Measurements from ENCODE around the gene DYNLT3. TPM values are rescaled to one million over a fixed set of nuclear protein-coding genes. Genes with fewer than 3 reads are reported as not detected.

The DYNLT3 gene, protein sequence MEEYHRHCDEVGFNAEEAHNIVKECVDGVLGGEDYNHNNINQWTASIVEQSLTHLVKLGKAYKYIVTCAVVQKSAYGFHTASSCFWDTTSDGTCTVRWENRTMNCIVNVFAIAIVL
- total RNA-seq: 12.4 TPM in 2 replicates

DNA sequence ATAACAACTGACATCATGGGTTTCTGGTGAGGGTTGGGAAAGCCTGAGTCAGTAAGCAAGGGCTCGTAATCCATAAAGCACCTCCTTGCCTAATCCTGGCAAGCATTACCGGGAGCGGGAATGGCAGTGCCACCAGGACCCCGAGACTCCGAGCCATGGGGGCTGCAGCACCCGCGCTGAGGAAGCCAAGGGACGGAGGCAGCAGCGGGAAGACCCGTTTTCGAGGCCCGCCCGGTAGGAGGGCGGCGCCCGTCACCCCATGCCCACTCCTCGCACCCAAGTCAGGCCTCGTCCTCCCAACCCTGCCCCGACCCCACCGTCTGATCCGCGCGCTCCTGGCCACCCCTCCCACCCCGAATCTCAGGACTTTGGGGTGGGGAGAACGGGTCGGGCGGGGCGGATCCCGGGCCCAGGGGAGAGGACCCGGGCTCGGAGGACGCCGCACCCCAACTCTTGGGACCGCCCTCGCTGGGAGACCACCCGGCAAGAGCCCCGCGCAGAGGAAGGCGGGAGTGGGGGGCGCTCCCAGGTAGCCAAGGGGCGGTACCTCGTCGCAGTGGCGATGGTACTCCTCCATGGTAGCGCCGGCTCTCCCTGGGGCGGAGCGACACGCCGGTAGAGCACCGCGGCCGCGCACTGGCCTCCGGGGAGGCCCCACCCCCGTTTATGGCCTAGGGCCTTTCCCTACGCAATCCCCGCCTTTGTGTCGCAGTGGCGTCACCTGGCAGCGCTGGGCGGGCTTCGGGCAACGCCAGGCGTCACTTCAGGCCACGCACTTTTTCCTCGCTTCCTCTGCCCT is at the start of gene DYNLT3:
TSS of gene DYNLT3 (minus strand) at position 638 of the 799 bp plus-strand sequence. CDS start at position 577, 61 bp downstream.
- intact Hi-C loops (cut with micrococcal nuclease): loop anchor here (2.0 to 5.0 kb wide), 3 partner anchors 100 to 480 kb away; partner anchors contain the start of gene RPGR

DNA sequence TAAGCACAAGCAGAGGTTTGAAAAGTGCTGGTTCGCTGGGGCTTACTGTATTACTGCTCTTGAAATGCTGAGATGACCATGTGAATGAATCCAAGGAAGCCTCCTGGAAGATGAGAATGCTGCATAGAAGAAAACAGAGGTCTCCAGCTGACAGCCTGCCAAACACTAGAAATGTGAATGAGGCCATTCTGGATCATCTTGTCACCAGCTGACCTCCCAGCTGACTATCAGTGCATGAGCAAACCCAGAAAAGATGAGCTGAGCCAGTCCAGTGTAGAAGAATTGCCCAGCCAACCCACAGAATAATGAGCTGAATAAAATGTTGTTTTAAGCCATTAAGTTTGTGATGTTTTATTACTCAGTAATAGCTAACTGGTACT is 49.1 kb upstream of the DYNLT3 start:
- intact Hi-C loops (cut with micrococcal nuclease): no loop called here

DNA sequence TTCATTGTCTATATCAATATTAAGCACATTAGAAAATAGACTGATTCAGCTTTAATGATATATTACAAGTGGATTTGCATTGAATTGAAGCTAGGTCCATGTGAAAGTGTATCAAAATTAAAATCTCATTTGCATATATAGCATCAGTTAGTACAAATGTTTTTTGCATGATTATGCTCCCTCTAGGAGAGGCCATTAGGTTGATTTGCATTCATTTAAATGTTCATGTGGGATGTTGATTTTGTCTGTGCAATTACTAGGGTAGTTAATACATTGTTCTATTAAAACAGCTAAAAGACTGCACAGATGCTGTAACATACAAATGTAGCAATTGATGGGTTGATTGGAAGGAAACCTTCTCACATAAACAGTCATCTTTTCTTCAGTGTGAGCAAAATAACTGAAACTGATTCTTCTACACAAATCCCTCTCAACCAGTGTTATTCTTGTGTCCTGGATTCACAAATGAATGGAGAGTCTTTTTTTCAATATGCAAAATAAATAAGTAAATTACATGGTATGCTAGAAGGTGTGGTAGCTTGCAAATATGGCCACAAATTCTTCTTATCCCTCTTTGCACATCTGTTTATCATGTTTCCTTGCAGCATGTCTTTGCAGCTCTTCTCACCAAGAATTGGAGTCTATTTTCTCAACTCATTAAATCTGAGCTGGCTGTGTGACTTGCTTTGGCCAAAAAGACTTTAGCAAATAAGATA is 48.6 kb upstream of the DYNLT3 start:
- intact Hi-C loops (cut with micrococcal nuclease): no loop called here

DNA sequence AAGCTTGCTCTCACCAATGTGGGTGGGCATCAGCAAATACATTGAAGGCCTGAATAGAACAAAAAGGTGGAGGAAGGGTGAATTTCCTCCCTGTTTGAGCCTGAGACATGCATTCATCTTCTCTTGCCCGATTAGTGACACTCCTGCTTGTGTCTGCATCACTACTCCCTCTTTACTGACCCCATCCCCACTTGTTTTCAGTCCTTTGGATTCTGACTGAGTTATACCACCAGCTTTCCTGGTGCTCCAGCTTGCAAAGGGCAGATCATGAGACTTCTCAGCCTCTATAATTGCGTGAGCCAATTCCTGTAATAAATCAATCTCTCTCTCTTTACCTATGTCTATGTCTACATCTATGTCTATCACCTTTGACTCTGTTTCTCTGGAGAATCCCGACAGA is 47.4 kb upstream of the DYNLT3 start:
- intact Hi-C loops (cut with micrococcal nuclease): no loop called here

DNA sequence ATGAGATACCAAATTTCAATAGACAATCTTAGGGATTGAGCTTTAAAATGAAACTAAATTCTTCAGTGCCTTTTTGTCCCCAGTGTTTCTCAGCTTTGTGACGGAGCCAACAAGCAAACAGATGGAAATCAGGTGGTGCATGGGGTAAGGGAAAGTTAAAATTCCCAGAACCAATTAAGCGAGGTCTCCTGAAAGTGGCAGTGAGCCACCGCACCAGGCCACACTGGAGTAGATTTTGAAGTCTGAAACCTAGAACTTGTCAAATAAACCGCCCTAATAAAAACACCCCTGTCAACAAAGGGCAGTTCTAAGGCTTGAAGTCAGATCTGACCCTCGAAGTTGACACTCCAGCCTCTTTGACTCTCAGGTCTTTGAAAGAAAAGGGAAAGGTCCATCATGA is 40.6 kb upstream of the DYNLT3 start:
- intact Hi-C loops (cut with micrococcal nuclease): no loop called here

DNA sequence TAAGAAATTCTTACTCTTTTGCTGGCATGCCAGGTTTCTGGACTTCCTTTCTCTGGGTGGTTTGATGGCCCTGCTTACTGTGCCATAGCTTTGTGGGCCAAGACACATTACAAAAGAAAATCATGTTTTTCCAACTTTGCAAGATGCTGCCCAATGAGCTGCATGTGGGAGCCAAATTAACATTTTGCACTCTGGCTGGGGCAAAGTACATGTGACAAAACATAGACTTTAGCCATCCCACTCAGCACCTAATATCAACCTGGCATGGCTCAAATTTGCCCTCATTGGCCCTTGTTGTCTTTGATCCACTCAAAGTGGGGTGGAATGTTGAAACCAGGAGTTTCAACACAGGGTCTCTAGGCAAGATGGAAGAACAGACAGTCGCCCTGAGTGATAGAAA is 40.0 kb upstream of the DYNLT3 start:
- intact Hi-C loops (cut with micrococcal nuclease): no loop called here

DNA sequence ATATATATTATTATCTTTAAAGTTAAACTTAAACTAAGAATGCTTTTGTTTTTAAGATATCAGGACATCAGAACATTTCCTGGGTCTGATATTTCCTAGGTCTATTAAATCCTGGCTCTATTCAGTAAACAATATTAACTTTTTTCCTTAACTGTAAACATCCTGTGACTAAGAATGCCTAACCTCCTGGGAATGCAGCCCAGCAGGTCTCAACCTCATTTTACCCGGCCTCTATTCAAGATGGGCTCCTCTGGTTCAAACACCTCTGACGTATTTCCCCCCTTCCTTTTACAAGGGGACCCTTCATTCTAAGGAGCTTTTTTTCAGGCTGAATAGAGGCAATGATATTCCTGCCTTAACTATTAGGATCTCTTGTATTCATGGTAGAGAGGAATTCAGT is 35.8 kb upstream of the DYNLT3 start:
- intact Hi-C loops (cut with micrococcal nuclease): no loop called here

DNA sequence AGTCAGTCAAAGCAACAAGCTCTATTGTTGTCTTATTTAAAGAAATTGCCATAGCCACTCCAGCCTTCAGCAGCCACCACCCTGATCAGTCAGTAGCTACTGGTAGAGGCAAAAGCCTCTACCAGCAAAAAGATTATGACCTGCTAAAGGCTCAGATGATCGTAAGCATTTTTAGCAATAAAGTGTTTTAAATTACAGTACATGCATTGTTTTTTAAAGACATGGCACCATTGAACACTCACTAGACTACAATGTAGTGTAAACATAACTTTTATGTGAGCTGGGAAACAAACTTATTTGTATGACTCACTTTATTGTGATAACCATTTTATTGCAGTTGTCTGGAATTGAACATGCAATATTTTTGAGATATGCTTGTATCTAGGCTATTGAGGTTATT is 32.3 kb upstream of the DYNLT3 start:
- intact Hi-C loops (cut with micrococcal nuclease): no loop called here

DNA sequence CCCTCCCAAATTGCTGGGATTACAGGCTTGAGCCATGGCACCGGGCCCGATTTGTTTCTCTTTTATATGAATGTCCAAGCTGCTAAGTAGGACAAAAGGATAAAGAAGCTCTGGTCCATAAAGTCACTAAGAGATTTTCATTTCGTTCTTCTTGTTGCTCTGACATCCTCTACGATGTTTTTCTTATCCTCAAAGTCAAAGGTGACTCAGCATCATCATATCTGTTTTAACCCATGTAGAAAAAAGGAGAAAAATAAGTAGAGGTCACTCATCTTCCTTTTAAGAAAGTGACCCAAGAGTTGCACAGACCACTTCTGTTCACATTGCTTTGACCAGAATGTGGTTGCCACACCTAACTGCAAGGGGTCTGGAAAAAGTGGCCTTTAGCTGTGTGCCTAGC is 29.3 kb upstream of the DYNLT3 start:
- intact Hi-C loops (cut with micrococcal nuclease): no loop called here

DNA sequence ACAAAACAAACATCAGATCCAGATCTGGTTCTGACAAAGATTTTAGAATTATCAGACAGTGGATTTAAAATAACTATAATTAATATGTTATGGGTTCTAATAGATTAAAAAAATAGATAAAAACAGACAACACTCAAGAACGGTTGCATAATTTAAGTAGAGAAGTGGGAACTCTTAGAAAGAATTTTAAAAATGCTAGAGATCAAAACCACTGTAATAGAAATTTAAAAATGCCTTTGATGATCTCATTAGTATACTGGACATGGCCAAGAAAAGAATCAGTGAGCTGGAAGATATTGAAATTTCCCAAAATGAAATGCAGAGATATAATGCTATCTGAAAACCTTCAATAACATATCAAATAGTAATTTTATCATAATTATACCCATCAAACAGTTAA is 28.3 kb upstream of the DYNLT3 start:
- intact Hi-C loops (cut with micrococcal nuclease): no loop called here

DNA sequence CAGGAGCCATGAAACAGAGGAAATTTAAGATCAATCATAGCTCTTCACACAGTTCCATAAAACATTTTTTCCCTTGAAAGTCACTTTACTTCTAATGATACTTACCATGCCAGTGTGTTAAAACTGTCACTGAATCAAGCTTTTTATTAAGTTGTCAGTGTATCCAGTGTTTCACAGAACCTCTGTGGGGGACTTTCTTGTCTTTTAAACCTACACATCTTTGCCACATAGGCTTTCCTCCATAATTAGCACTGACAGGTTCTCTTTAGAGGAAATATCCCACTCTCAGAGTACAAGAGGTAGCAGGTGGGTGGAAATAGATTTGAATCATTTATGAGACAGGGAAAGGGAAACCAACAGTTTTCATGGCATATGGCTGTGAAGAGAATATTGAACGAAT is 25.8 kb upstream of the DYNLT3 start:
- intact Hi-C loops (cut with micrococcal nuclease): no loop called here

DNA sequence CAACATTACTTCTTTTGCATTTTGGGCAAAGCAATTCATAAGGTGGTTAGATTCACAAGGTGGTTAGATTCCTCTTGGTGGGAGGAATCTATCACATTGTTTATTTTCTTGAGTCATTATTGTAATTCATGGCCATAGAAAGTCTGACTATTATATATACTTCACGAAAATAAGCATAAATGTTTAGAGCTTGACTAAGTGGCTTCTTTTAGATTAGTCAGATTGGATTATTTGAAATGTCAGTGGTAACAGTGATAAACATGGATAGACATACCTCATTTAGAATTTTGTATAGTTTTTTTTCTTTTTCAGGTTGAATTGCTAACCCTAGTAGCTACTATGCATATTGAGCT is 24.9 kb upstream of the DYNLT3 start:
- intact Hi-C loops (cut with micrococcal nuclease): no loop called here

DNA sequence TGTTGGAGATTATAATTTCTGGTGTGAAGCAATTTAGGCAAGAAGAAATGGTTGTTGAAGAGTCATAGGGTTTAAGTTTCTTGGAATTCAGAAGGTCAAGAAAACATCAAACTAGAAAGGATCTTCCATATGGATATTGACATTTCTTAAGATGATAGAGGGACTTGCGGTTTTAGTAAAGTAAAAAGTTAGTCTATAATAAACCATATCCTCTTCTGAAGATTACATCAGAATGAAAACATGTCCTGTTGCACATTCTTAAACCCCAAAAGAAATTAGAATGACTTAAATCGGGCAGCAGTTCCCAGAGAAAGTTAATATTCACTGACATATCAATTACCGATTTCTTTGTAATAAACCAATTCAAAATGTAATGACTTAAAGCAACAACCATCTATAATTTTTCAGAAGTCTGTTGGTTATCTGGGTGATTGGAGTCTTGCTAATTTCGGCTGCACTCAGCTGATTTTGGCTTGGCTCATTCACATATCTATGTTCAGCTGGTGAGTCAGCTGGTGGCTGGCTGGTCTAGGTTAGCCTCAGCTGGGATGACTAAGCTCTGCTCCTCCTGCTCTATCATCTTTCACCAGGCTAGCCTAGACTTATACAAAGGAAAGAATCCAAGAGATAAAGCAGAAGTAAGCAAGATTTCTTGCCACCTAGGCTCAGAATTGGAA is 24.4 kb upstream of the DYNLT3 start:
- intact Hi-C loops (cut with micrococcal nuclease): no loop called here

DNA sequence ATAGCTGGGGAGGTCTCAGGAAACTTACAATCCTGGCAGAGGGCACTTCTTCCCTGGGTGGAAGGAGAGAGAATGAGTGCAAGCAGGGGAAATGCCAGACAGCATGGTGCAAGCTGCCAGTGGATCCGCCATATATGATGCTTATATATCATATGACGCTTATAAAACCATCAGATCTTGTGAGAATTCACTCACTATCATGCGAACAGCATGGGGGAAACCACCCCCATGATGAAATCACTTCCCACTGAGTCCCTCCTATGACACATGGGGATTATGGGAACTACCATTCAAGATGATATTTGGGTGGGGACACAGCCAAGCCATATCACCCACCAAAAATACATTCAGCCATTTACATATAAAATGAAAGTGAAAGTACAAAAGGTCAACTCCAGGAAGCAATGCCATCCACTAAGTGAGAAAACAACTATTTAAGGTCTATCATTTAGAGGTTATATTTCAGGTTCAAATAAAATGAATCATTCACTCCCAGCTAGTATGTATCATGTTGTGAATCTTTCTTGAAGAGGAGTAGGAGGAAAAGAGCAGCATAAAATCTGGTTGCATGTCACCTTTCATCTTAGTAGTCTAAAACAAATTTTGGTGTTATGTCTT is 20.3 kb upstream of the DYNLT3 start:
- intact Hi-C loops (cut with micrococcal nuclease): no loop called here

DNA sequence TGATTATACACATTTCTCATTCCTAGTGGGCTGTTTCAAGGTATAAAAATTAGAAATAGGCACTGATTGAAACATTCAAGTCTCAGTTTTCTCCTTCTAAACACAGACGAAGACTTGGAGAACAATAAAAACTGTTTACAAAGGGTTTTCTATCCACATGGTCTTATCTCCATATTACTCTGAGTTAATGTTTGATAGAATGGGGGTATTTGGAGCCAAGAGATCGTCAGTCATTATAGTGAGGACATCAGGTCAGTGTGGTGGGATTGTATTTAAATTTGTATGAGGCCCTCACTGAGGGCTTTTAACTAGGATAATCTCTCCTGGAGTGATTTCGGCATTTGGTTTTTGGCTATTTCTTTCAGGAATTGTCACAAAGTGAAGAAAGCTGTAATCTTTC is 16.4 kb upstream of the DYNLT3 start:
- intact Hi-C loops (cut with micrococcal nuclease): no loop called here

DNA sequence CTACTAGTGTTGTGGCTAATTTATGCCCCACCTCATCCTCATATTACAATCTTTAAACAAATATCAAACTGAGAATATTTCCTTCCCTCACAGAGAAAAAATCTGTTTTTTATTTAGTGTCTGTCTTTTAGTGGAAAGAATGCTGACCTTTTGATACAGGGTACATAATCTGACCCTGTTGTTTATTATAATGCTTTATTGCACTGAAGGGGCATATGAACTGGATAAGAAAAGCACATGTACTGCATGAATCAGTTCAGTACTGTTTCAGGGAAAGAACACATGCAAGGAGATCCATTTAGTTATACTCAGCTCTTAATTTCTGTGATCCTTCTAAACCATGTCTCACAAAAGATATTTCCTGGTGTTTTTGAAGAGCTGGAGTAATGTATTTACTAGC is 15.5 kb upstream of the DYNLT3 start:
- intact Hi-C loops (cut with micrococcal nuclease): no loop called here

DNA sequence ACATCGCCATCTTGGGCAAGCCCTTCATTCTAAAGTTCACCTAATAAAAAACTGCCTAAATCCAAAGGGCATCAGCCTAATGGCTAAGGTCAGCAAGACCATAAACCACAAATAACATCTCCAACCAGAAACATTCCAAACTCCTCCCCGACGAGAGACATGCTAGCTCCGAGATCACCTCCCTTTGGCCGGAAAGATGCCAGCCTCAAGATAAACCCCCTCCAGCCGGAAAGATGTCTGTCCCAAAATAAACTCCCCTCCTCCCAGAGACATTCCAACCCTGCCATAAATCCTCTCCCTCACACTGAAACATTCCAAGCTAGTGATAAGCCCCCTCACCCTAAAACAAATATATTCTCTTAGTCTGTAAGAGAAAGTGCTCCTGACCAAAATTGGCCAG is 13.3 kb upstream of the DYNLT3 start:
- intact Hi-C loops (cut with micrococcal nuclease): no loop called here

DNA sequence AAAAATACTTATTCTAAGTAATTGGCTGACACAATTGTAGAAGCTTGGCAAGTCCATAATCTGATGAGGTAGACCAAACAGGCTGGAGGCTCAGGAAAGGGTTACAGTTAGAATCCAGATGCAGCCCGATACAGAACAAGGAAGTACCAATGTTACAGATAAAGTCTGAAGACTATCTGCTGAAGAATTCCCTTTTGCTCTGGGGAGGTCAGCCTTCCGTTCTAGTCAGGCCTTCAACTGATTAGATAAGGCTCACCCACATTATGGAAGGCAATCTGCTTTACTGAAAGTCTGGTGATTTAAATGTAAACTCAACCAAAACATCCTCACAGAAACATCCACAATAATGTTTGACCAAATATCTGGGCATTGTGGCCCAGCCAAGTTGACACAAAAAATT is 7.4 kb upstream of the DYNLT3 start:
- intact Hi-C loops (cut with micrococcal nuclease): no loop called here

DNA sequence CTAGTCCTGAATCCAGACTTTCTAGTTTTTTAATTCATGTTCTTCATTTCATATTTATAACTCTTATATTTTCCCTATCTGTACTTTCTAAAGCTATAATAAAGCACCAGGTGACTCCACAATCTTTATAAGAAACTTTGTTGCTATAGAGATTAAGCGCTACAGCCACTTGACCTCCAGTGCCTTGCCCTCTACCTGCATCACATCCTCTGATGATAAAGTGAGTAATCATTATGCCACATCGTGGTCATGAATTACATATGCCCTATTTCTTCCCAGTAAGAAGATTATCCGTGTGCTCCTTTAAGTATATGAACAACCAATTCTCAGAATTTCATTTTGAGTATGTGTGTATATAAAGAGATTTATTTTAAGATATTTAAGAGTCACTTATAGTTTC is 6.8 kb upstream of the DYNLT3 start:
- intact Hi-C loops (cut with micrococcal nuclease): no loop called here

DNA sequence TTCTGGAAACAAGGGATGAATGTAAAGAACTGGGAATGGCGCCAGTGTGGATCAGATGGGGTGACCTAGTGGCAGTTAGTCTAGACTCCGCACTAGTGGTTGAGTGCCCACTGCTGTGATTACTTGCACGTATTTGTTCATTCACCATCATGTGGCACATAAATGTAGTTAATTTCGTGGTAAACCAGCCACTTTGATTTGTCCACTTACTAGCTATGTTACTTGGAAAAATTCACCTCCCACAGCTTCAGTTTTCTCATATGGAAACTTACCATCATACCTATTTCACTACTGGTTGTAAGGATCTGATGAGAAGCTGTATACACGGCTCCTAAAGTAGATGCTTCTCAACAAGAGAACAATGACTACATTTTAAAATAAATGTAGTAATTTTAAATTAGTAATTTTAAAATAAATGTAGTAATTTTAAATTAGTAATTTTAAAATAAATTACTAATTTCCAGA is 394 bp upstream of the DYNLT3 start:
- intact Hi-C loops (cut with micrococcal nuclease): loop anchor here (2.0 to 5.0 kb wide), 3 partner anchors 100 to 479 kb away; partner anchors contain the start of gene RPGR

DNA sequence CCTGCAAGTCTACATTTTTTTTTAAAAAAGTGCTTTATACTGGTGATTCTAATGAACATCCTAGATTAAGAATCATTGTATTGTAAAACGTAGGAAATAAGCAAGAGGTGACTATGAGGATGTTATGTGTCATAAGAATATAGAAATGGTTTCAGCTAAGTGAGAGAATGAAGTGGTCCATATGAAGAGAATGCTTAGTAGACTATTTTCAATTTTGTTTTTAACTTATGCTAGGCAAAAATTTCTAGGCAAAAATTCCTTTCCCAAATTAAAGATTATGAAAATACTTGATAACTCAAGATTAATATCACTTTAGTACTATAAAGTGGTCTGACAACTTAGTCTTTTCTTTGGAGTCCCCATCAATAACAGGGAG is 825 bp downstream of the DYNLT3 start:
- intact Hi-C loops (cut with micrococcal nuclease): loop anchor here (2.0 to 5.0 kb wide), 3 partner anchors 99 to 480 kb away; partner anchors contain the start of gene RPGR

Data from T-helper 2 cell treated with Interferon-gamma antibody and Interleukin-4, amounts not matched to agents 100 ng/mL and 5 ng/mL, for 36 hours (primary cell).